H1 (cell line): ENCODE data around the gene LPXN.
"Not testable (repeated sequence)": the region's sequence is repeated elsewhere in the genome, so short reads cannot be mapped to it uniquely, and the experiment has no call there.

Experiments used
- CTCF ChIP-seq, 3 experiments: IDR thresholded peaks; 1 replicate in 2 of 3; 2 replicates in 1 of 3; pipeline versions ENCODE4 v1.5.1 to v1.6.1; 2011; ENCODE audit warnings: low read length in 3 of 3, mild to moderate bottlenecking in 3 of 3, inconsistent platforms in 2 of 3, low read depth in 1 of 3, moderate library complexity in 1 of 3; ENCODE audit not compliant: insufficient read depth in 1 of 3; ENCODE audit errors: control extremely low read depth in 1 of 3
- EP300 ChIP-seq, 2 experiments: IDR thresholded peaks; 1 replicate in 1 of 2; 2 replicates in 1 of 2; pipeline ENCODE4 v1.6.1; 2011 to 2012; ENCODE audit warnings: low read depth in 2 of 2, low read length in 2 of 2, mild to moderate bottlenecking in 2 of 2, borderline replicate concordance in 1 of 2, inconsistent platforms in 1 of 2, moderate library complexity in 1 of 2
- EZH2 ChIP-seq: fragments of 200-600 bp; sonication (generic); IDR thresholded peaks from 2 replicates; pipeline ENCODE4 v1.7.1; 2012; ENCODE audit warnings: low read depth, mild to moderate bottlenecking, moderate library complexity, low read length, inconsistent platforms; ENCODE audit not compliant: severe bottlenecking
- HDAC6 ChIP-seq: IDR thresholded peaks from one replicate; pipeline ENCODE4 v1.7.1; 2012; ENCODE audit warnings: low read depth, mild to moderate bottlenecking, inconsistent platforms, low read length, moderate library complexity
- KDM1A ChIP-seq: fragments of 200-600, 300-600 bp; sonication (generic); IDR thresholded peaks from 2 replicates; pipeline ENCODE4 v1.7.1; 2016; ENCODE audit warnings: mild to moderate bottlenecking, low read length, borderline replicate concordance
- MAFK ChIP-seq: IDR thresholded peaks from 2 replicates; pipeline ENCODE4 v1.6.1; 2012; ENCODE audit warnings: low read depth, mild to moderate bottlenecking, improper control_type of control experiment, low read length
- NRF1 ChIP-seq: IDR thresholded peaks from 2 replicates; pipeline ENCODE4 v1.6.1; 2011; ENCODE audit warnings: mild to moderate bottlenecking, low read depth, low read length, improper control_type of control experiment
- POLR2A ChIP-seq, 2 experiments: IDR thresholded peaks; 1 replicate in 1 of 2; 2 replicates in 1 of 2; pipeline ENCODE4 v1.6.1; 2011; ENCODE audit warnings: low read depth in 2 of 2, low read length in 2 of 2, mild to moderate bottlenecking in 2 of 2; ENCODE audit errors: control extremely low read depth in 1 of 2
- POLR2AphosphoS5 ChIP-seq: IDR thresholded peaks from 2 replicates; pipeline ENCODE4 v1.6.1; 2011; ENCODE audit warnings: low read depth, low read length
- SIN3A ChIP-seq, 2 experiments: IDR thresholded peaks in 1 of 2; conservative IDR thresholded peaks in 1 of 2; 2 replicates each; pipeline ENCODE4 v1.6.1; 2011 to 2012; ENCODE audit warnings: low read length in 2 of 2, improper control_type of control experiment in 1 of 2, low read depth in 1 of 2, mild to moderate bottlenecking in 1 of 2
- SIRT6 ChIP-seq: IDR thresholded peaks from one replicate; pipeline ENCODE4 v1.7.1; 2012; ENCODE audit warnings: low read length, inconsistent platforms
- TBP ChIP-seq: IDR thresholded peaks from 2 replicates; pipeline ENCODE4 v1.6.1; 2011; ENCODE audit warnings: low read depth, low read length, improper control_type of control experiment
- TCF12 ChIP-seq: IDR thresholded peaks from 2 replicates; pipeline ENCODE4 v1.6.1; 2011; ENCODE audit warnings: low read depth, mild to moderate bottlenecking, low read length

- not testable (repeated sequence) for TF ChIP-seq MAFK; CTCF (IDR thresholded peaks at IDR 0.05; ENCODE audit: control extremely low read depth in 1 of 3, insufficient read depth in 1 of 3, low read depth in 1 of 3, low read length in 3 of 3); EZH2; POLR2AphosphoS5; EP300 (IDR thresholded peaks at IDR 0.05; ENCODE audit: borderline replicate concordance in 1 of 2, low read depth in 2 of 2, low read length in 2 of 2); TBP; NRF1; HDAC6; SIN3A (conservative IDR thresholded peaks at IDR 0.05 in 1 of 2, IDR thresholded peaks at IDR 0.05 in 1 of 2; ENCODE audit: low read depth in 1 of 2, low read length in 2 of 2); TCF12; KDM1A; POLR2A (IDR thresholded peaks at IDR 0.05; ENCODE audit: control extremely low read depth in 1 of 2, low read depth in 2 of 2, low read length in 2 of 2); SIRT6
Observed at GRCh38 chr11:58572906-58573305, 2.8 kb downstream of the LPXN start.
